Kidney tubule cell (primary cell): ENCODE data around the gene DUSP10.
A peak's percentile ranks its signal among the peaks of the same experiment; 100 is the strongest.

Experiments used
- DNase-seq: peaks from one replicate; pipeline ENCODE4 v3.0.0-alpha.2; 2018; ENCODE audit warnings: low spot score

The DUSP10 gene

GRCh38 chr1:221695301-221695700 lies 46.6 kb downstream of the DUSP10 start:
- peak; percentile 50 for DNase-seq

GRCh38 chr1:221694109-221694508 lies 47.8 kb downstream of the DUSP10 start:
- no peak for DNase-seq

DNA sequence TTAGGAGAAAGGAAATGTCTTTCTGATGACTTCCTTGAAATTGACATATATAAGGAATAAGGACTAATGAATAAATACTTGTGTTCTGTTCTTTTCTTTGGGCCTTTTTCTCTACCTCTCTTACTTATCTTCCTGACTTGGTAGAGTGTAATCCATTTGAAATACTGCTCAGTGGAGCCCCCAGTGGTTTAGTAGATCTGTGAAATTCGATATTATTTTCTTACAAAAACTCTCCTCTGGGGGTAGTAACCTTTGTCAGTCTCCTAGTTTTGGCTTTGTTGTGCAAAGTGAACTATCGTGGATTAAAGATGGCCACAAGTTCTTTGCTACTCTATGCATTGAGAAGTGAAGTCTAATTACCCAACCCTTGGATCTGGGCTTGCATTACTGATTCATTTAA lies 48.8 kb downstream of the DUSP10 start:
- DNase-seq = no peak

- DNase-seq = no peak
Observed at GRCh38 chr1:221692643-221693042, 49.2 kb downstream of the DUSP10 start.

GRCh38 chr1:221691261-221691660 lies 50.6 kb downstream of the DUSP10 start:
- DNase-seq = no peak

GRCh38 chr1:221690858-221691257 lies 51.0 kb downstream of the DUSP10 start:
- no peak for DNase-seq

DNA sequence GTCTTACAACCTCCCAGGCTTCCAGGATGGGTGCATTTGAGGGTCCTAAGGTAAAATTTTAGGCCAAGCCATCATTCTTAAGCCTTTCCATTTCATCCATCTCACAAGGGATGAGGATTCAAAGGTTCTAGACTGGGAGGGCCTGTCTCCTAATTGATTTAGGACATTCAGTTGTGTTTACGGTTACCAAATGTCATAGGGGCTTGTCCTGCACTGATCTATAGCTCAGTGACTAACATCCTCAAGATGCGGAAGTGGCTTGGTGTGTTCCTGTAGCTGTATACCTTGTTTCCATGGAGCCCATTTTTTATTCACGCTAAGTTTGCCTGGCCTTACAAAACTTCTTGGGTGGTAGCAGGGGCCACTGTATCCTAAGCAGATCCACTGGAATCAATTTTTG lies 52.8 kb downstream of the DUSP10 start:
- no peak for DNase-seq

DNA sequence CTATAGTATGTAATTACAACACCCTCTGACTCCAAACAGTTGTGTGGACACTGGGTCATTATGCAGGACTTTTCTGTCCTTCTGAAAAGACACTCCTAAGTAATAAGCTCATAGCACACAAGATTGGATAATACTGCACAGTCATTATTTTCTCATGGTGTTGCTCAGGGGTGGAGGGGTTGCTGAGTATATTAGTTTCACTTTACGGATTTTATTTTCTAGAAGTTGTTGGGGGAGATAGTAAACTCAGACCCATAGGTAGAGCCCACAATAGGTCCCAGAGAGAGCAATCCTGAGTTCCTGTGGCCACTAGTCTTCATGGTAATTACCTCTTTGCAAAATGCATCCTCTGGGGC lies 53.4 kb downstream of the DUSP10 start:
- DNase-seq = no peak

DNA sequence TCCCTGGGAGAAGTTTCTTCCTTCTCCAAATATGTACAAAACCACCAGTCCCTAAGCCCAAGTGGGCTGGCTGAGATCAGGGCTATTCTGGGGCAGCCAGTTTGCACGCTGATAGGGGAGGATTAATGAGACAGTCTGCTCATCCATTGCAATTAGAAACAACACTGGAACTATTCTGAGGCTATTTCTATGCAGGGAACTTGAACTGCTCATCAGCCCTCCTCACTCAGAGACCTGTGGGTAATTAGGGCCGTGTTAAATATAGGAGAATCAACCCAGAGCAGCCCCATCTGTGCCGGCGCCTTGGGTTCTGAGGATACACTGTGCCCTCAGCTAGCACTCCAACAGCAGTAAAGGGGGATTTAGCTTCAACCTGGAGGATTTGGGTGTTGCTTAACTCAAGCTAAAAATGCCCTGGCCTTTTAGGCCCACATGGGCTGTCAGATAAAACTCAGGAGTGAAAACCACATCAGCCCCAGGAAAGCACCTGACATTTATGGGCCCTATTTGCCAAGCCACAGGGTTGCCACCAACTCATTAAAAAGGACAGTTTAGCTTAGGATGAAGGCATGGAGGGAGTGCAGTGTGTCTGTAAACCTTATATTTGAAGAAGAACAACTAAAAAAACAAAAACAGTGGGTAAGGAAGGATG lies 53.9 kb downstream of the DUSP10 start:
- no peak for DNase-seq

GRCh38 chr1:221683681-221684080 lies 58.2 kb downstream of the DUSP10 start:
- DNase-seq = no peak

DNA sequence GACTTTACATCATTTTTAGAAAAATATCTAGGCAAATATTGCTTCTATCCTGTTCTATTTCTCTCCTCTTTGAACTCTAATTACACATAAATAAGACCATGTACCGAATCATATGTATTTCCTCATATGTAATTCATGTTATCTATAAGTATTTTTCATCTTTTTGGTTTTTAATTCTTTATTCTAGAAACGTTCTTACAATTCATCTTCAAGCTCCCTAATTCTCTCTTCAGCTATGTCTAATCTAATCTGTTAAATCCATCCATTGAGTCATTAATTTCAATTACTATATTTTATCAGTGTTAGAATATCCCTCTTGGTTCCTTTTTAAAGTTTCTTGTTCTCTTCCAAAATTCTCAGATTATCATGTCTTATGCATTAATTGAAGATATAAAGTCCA lies 61.8 kb downstream of the DUSP10 start:
- DNase-seq = no peak

- no peak for DNase-seq
Observed at GRCh38 chr1:221678014-221678413, 63.9 kb downstream of the DUSP10 start.

GRCh38 chr1:221675880-221676800 lies 65.7 kb downstream of the DUSP10 start:
- no peak for DNase-seq

- DNase-seq = no peak
Observed at GRCh38 chr1:221672965-221673364, 68.9 kb downstream of the DUSP10 start.

DNA sequence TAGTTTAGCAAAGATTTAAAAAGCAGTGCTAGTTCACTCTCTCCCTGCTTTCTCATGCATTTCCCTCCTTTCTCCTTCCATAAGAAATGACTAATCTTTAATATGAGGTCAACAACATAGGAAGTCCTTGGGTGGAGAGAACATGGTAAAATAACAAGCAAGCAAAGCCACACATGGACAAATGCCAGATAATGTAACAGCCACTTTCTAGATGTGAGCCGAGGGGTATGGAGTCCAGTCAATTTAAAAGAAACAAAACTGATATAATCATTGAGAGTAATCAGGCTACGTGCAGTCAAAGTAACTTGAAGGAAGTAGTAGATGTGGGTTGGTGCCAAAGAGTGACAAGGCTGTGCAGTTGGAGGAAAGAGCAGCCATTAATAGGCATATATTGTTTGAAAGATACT lies 69.6 kb downstream of the DUSP10 start:
- DNase-seq = peak; percentile 60

DNA sequence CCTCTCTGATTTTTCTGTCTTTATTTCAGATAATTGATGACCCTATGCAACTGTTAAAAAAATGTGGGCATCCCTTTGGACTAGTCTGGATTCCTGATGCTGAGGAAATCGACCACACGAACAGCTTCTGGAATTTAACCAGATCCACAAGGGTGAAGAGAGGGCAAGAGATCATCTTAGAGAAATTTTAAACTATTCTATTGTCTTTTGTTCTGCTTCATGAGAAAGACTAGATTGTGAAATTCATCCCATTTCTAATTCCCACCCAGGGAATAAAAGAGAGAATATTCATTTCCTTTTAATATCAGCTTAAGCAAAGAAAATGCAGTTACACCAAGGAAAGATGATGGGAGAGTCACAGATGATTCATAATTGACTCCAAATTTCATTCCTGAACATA lies 71.8 kb downstream of the DUSP10 start:
- peak; percentile 17 for DNase-seq

DNA sequence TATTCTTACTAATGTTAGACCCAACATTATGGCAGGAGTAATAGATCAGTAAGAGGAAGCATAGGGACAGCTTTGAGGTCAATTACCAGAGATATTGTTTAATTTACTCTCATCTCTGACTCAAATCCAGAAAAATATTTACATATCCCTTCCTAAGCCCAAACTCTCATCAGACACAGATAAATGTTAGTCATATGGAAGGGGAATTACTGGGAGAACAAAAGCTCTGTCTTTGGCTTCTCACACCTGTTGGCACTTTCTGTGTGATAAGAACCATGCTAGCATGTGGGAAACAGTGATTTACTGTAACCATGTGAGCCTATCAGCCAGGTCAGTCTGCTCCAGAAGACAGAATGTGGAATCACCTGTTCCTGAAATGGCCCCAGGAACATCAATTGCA lies 72.4 kb downstream of the DUSP10 start:
- DNase-seq = no peak

DNA sequence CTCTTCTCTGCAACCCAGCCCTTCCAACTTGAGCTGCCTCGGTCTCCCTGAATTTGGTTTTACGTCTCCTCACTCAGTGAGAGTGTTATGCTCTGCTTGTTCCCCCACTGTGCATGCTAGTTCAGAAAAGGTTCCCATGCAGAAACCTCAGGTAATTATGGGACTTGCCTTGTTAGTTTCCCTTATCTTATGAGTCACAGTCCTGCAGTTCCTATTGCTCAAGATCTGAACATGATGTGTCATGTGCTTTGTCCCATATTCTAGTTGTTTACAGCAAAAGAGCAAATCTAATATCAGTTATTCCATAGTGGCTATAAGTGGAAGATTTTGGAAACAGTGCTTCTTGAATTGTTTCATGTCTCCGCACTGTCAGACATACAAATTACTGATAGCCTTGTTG lies 74.4 kb downstream of the DUSP10 start:
- DNase-seq = peak; percentile 69

DNA sequence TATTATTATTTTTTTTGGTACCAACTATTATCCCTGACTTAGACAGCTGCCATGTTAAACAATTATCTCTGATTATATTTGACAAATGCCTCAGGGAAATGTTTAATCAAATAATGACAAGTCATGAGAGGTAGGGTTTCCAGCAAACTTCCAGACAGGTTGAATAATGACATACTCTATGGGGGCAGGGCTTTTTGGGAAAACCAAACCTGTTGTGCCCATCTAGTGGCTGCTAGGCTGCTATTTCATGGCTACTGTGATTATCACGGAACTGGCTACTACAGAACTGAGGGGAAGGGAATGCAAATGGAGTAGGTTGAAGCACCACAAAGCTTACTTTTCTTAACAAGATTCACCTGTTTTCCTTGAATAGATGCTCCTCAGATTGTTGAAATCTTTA lies 77.6 kb downstream of the DUSP10 start:
- peak; percentile 4 for DNase-seq

- peak; percentile 63 for DNase-seq
Observed at GRCh38 chr1:221663321-221663720, 78.6 kb downstream of the DUSP10 start.

DNA sequence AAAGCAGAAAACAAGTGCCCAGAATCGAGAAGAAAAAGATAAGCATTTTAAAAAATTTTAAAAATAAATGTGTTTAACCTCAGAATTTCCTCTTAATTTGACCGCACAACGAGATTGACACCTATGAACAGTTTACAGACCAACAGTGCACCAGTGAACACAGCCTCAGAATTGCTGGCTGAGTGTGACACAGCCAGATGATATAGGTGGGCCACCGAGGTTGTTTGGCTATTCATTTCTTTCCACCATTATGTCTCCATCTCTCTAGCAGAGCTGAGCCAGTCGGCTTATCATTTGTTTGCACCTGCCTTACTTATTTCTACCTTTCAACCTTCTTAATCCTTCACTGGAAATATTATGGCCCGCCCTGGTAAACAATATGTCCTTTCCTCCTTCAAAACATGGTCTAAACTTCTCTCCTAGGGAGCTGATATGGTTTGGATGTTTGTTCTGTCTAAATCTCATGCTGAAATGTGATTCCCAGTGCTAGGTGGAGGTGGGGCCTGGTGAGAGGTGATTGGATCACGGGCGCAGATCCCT lies 86.1 kb downstream of the DUSP10 start:
- no peak for DNase-seq
